GM10248 (cell line): Measurements from ENCODE around the gene NLGN1.

ENCODE experiments used
- CTCF ChIA-PET: fragments of 300-600 bp; sonication (Branson Sonifier 250); formaldehyde crosslinking; extraction: SDS; loops from one replicate; lab custom pipeline; 2021; ENCODE audit warnings: antibody characterized with exemption; lab: Yijun Ruan, JAX
- POLR2A ChIA-PET: fragments of 350-650 bp; sonication (Branson Sonifier 250); formaldehyde crosslinking; extraction: SDS; loops from one replicate; lab custom pipeline; 2020; ENCODE audit warnings: antibody characterized with exemption; lab: Yijun Ruan, JAX
- DNase-seq: peaks from one replicate; pipeline ENCODE4 v3.0.0; 2012; ENCODE audit errors: extremely low spot score
- CTCF ChIP-seq: IDR thresholded peaks from 2 replicates; pipeline ENCODE4 v1.5.1; 2012; ENCODE audit warnings: mild to moderate bottlenecking, low read depth; ENCODE audit errors: extremely low read depth, missing control alignments, control extremely low read depth

NLGN1 gene

GRCh38 chr3:174270841-174271240 lies 873.3 kb downstream of the NLGN1 start:
- POLR2A ChIA-PET = no interaction called here
- no peak for DNase-seq
- CTCF ChIA-PET = no interaction called here
- TF ChIP-seq CTCF = no peak

- ChIA-PET POLR2A (no interaction called here), CTCF (interaction anchor here (1.2 to 1.7 kb wide), 2 partner anchors 16 to 29 kb away, joined by 4 to 5 read pairs; no protein-coding TSS in a partner anchor)
- no peak for TF ChIP-seq CTCF
- no peak for DNase-seq
Observed at GRCh38 chr3:174275336-174275735, 877.8 kb downstream of the NLGN1 start.

GRCh38 chr3:174276826-174277225 lies 879.3 kb downstream of the NLGN1 start:
- no peak for DNase-seq
- ChIA-PET CTCF (interaction anchor here (0.7 to 1.2 kb wide), 2 partner anchors 9 to 19 kb away, joined by 3 to 4 read pairs; no protein-coding TSS in a partner anchor), POLR2A (no interaction called here)
- TF ChIP-seq CTCF = no peak

- ChIA-PET POLR2A (no interaction called here), CTCF (no interaction called here)
- no peak for DNase-seq
- no peak for TF ChIP-seq CTCF
Observed at GRCh38 chr3:174278094-174278493, 880.5 kb downstream of the NLGN1 start.

GRCh38 chr3:174280186-174280585 lies 882.6 kb downstream of the NLGN1 start:
- CTCF ChIA-PET = no interaction called here
- TF ChIP-seq CTCF = no peak
- no peak for DNase-seq
- POLR2A ChIA-PET = no interaction called here

- ChIA-PET POLR2A (no interaction called here), CTCF (interaction anchor here (1.1 kb wide), 1 partner anchor 12 kb away, joined by 3 read pairs; no protein-coding TSS in a partner anchor)
- no peak for DNase-seq
- TF ChIP-seq CTCF = no peak
Observed at GRCh38 chr3:174285242-174285864, 887.8 kb downstream of the NLGN1 start.
